Measurements from ENCODE around the gene CDC42BPB.

Gene CDC42BPB

GRCh38 chr14:103101963-103102688, 44.8 kb upstream of the CDC42BPB start:
- TF ChIP-seq CTCF (IDR thresholded peaks at IDR 0.05; ENCODE audit: low read depth, low read length, missing control alignments), result no peak
- no peak for DNase-seq (ENCODE audit: extremely low read depth, low read depth)
- no peak overlapping the region for H3K4me3 ChIP-seq (replicated peaks; ENCODE audit: low read depth, low read length)

- no peak for DNase-seq (ENCODE audit: extremely low read depth, low read depth)
- TF ChIP-seq CTCF (IDR thresholded peaks at IDR 0.05; ENCODE audit: low read depth, low read length, missing control alignments), result no peak
- no peak overlapping the region for H3K4me3 ChIP-seq (replicated peaks; ENCODE audit: low read depth, low read length)
Observed at GRCh38 chr14:103101257-103101962, 44.1 kb upstream of the CDC42BPB start.

GRCh38 chr14:103100281-103101121, 43.2 kb upstream of the CDC42BPB start:
- H3K4me3 ChIP-seq (replicated peaks; ENCODE audit: low read depth, low read length), result no peak overlapping the region
- no peak for DNase-seq (ENCODE audit: extremely low read depth, low read depth)
- TF ChIP-seq CTCF (IDR thresholded peaks at IDR 0.05; ENCODE audit: low read depth, low read length, missing control alignments), result no peak

- H3K4me3 ChIP-seq (replicated peaks; ENCODE audit: low read depth, low read length), result no peak overlapping the region
- DNase-seq (ENCODE audit: extremely low read depth, low read depth), result no peak
- no peak for TF ChIP-seq CTCF (IDR thresholded peaks at IDR 0.05; ENCODE audit: low read depth, low read length, missing control alignments)
Observed at GRCh38 chr14:103099733-103100280, 42.5 kb upstream of the CDC42BPB start.

GRCh38 chr14:103099081-103099732, 41.9 kb upstream of the CDC42BPB start:
- no peak overlapping the region for H3K4me3 ChIP-seq (replicated peaks; ENCODE audit: low read depth, low read length)
- no peak for TF ChIP-seq CTCF (IDR thresholded peaks at IDR 0.05; ENCODE audit: low read depth, low read length, missing control alignments)
- DNase-seq (ENCODE audit: extremely low read depth, low read depth), result no peak
